Epithelial cell of esophagus (primary cell): Measurements from ENCODE around the gene KRT84.
A peak's percentile ranks its signal among the peaks of the same experiment; 100 is the strongest.

Experiments used
- DNase-seq: peaks from one replicate; pipeline ENCODE4 v3.0.0; 2010; ENCODE audit warnings: low read depth
- H3K4me3 ChIP-seq: 2 replicates; pipeline ENCODE4 v1.5.1; 2011; ENCODE audit warnings: mild to moderate bottlenecking, low read length, control low read depth
- TF ChIP-seq, protein P1 (sequence below): IDR thresholded peaks from 2 replicates; pipeline ENCODE4 v1.5.1; 2011; ENCODE audit warnings: low read depth, mild to moderate bottlenecking, low read length, control low read depth, inconsistent platforms; ENCODE audit not compliant: insufficient read depth; ENCODE audit errors: missing control alignments

The KRT84 gene, protein sequence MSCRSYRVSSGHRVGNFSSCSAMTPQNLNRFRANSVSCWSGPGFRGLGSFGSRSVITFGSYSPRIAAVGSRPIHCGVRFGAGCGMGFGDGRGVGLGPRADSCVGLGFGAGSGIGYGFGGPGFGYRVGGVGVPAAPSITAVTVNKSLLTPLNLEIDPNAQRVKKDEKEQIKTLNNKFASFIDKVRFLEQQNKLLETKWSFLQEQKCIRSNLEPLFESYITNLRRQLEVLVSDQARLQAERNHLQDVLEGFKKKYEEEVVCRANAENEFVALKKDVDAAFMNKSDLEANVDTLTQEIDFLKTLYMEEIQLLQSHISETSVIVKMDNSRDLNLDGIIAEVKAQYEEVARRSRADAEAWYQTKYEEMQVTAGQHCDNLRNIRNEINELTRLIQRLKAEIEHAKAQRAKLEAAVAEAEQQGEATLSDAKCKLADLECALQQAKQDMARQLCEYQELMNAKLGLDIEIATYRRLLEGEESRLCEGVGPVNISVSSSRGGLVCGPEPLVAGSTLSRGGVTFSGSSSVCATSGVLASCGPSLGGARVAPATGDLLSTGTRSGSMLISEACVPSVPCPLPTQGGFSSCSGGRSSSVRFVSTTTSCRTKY

DNA sequence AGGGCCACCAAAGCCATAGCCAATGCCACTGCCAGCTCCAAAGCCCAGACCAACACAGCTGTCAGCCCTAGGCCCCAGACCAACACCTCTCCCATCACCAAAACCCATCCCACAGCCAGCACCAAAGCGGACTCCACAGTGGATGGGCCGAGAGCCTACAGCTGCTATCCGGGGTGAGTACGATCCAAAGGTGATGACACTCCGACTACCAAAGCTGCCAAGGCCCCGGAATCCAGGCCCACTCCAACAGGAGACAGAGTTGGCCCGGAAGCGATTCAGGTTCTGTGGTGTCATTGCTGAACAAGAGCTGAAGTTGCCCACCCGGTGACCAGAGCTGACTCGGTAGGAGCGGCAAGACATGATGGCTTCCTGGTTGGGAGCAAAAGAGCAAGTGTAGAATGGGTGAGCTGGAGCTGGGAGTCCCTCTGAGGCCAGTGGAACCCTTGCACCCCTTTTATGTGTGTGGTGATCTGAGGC, at the start of gene KRT84:
Gene KRT84, minus strand, starts transcription at position 427 of the 477 bp plus-strand sequence. Its CDS starts 67 bp downstream, at position 360.
- DNase-seq = no peak
- no peak within 1 kb of the TSS for H3K4me3 ChIP-seq
- TF ChIP-seq, protein P1, sequence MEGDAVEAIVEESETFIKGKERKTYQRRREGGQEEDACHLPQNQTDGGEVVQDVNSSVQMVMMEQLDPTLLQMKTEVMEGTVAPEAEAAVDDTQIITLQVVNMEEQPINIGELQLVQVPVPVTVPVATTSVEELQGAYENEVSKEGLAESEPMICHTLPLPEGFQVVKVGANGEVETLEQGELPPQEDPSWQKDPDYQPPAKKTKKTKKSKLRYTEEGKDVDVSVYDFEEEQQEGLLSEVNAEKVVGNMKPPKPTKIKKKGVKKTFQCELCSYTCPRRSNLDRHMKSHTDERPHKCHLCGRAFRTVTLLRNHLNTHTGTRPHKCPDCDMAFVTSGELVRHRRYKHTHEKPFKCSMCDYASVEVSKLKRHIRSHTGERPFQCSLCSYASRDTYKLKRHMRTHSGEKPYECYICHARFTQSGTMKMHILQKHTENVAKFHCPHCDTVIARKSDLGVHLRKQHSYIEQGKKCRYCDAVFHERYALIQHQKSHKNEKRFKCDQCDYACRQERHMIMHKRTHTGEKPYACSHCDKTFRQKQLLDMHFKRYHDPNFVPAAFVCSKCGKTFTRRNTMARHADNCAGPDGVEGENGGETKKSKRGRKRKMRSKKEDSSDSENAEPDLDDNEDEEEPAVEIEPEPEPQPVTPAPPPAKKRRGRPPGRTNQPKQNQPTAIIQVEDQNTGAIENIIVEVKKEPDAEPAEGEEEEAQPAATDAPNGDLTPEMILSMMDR = no peak

DNA sequence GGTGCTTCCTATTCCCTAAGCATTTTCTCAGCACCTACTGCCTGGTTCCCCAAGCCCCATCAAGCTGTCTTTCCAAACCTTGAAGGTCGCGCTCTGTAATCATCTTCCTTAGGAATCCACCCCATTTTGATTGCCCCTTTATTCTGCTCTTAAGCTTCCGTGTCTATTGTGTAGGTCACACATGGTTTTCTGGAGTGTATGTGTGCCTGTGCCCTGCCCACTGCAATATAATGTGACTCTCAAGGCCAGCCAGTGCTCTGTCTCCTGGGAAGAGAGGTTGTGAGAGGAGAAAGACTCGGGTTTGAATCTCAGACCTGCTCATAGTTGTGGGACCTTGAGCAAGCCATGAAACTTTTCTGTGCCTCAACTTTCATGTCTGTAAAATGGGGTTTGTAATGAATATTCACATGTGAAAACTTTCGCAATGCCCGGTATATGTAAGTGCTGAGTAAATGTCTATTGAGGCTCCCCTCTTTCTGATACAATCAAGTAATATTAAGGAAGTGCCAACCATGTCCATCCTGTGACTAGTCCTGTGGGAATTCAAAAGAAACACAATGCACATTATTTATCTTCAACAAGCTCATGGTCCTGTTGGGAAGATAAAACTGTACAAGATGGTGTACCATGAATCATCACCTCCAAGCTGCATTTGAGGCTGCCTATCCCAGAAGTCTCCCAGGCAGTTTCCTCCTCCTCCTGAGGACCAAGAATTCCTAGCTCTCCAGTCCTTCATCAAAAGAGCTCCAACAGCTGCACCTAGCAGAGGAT, 49.5 kb upstream of the KRT84 start:
- DNase-seq = peak; percentile 88
- H3K4me3 ChIP-seq = no peak overlapping the region
- TF ChIP-seq, protein P1 = no peak

DNA sequence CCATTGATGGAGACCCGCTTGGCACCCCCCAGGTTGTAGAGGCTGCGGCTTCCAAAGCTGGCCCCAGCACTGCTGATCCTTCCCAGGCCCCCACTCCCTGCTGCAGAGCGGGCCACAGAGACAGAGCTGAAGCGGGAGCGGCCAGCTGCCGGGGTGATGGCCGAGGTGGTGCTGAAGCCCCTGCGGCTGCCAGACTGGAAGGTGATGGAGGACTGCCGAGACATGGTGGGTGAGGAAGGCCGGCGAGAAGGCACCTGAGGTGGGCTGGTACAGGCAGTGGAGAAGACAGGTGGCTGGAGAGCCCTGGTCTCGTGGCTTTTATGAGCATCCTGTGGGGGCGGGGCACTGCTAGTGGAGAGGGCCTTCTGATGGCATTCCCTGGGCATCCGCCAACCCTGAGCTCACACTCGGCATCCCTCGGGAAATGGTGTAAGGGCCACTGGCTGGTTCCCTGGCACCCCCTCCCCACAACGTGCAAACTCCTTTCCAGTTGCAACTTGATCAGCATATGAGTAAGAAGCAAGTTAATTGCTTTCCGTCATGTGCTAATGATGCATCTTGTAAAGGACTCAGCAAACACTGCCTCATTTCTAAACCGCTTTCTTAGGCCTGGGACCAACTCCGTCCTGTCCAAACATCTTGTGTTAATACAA, 48.8 kb upstream of the KRT84 start, which contains the start of gene KRT75:
Gene KRT75, minus strand, starts transcription at position 291 of the 653 bp plus-strand sequence. Its CDS starts 67 bp downstream, at position 224.
- DNase-seq = peak; percentile 94
- TF ChIP-seq, protein P1 = no peak
- H3K4me3 ChIP-seq = no peak within 1 kb of the TSS

DNA sequence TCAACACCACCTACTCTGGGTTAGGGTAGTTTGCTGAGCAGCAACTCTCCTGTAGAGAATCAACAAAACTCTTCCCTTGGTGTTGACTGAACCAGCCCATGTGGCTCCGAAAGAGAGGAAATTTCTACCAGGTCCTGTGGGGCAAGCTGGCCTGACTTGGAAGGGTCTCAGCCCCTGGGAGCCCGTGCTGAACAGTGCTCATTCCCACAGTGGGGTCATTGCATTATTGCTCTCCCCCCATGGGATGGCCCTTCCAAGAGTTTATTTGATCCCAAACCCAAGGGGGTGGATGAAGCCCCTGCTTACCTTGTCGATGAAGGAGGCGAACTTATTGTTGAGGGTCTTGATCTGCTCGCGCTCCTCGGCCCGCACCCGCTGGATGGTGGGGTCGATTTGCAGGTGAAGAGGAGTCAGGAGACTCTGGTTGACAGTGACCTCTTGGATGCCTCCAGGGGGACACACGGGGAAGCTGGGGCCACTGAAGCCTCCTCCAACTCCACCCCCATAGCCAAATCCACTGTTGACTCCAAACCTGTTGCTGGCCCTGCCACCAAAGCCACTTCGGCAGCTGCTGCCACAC, 48.1 kb upstream of the KRT84 start:
- H3K4me3 ChIP-seq = no peak overlapping the region
- TF ChIP-seq, protein P1 = no peak
- DNase-seq = no peak

DNA sequence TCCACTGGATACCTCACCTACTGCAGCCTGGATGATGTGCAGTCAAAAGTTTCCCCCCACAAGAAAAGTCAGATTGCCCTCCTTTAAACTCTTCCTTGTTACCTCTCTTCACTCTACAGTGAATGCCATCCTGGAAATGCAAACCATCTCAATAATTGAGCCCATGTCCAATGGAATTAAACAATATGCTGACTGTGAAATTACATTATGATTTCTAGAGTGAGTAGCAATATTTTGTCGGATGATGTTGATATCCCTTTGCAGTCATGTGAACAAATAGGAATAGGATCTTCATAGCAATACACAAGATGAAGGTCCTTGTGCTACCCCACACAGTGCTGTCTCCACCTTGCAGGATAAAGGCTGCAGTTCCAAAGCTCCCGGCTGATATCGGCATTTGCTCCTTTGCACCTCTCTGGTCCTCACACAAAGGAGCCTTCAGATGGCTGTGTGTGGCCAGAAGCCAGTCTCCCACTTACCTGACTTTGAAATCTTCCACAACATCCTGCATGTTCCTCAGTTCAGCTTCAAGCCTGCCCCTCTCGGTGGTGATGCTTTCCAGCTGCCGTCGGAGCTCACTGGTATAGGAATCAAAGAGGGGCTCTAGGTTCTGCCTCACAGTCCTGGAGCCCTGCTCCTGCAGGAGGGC, 47.2 kb upstream of the KRT84 start:
- no peak for DNase-seq
- no peak overlapping the region for H3K4me3 ChIP-seq
- TF ChIP-seq, protein P1 = no peak

DNA sequence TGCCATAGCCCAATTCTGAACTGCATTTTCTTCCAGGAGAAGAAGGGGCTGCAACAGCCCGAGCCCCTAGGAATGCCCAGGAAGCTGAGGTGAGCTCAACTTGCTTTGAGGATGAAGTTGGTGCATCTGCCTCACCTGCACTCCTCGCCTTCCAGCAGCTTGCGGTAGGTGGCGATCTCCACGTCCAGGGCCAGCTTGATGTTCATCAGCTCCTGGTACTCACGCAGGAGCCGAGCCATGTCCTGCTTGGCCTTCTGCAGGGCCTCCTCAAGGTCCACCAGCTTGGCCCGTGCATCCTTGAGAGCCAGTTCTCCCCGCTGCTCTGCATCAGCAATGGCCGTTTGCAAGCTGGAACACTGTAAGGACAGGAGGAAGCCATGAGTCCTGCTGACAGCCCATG, 42.7 kb upstream of the KRT84 start:
- TF ChIP-seq, protein P1 = no peak
- H3K4me3 ChIP-seq = no peak overlapping the region
- DNase-seq = no peak
